SH-SY5Y (cell line): ENCODE measurements around the gene SBNO2.

ENCODE experiments used
- GATA2 ChIP-seq: IDR thresholded peaks from 2 replicates; pipeline ENCODE4 v1.6.1; 2011; ENCODE audit warnings: mild to moderate bottlenecking, low read depth, low read length
- GATA3 ChIP-seq: IDR thresholded peaks from 2 replicates; pipeline ENCODE4 v1.6.1; 2011; ENCODE audit warnings: low read depth, mild to moderate bottlenecking, low read length, moderate library complexity

DNA sequence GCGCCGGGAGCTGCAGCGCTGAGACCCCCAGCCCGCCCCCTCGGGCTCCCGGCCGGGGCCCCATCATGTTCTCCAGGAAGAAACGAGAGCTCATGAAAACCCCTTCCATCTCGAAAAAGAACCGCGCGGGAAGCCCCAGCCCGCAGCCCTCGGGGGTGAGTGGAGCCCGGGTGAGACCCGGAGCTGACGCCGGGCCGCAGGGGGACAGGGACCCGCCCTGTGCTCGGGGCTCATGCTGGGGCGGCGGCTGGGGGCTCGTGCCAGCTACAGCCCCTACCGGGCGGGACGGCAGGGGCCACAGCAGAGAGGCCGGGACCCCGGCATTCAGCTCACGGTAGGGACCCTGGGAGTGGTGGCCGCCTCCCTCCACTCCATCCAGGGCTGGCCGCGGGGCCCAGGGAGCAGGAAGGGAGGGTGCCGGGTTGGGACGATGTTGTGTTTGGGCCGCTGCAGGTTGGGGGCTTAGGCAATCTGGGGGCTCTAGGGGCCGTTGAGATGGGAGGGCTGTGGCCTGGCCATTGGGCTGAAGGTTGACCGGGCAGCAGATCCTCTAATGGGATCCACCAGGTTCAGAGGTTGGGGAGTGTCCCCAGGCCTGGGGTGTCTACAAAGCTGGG, 106.6 kb downstream of the SBNO2 start:
- TF ChIP-seq GATA2 (no peak), GATA3 (no peak)
